Loucy (cell line): ENCODE results near the gene PDZRN3.

Experiments
- EZH2phosphoT487 ChIP-seq: fragments of 200-600 bp; IDR thresholded peaks from 2 replicates; pipeline ENCODE4 v1.6.1; 2018; ENCODE audit warnings: antibody characterized with exemption, mild to moderate bottlenecking, moderate library complexity, borderline replicate concordance
- TF ChIP-seq, protein P1 (sequence below): fragments of 200-600 bp; sonication (generic); conservative IDR thresholded peaks from 2 replicates; pipeline ENCODE4 v1.5.1; 2014; ENCODE audit warnings: mild to moderate bottlenecking, antibody characterized with exemption, low read length

DNA sequence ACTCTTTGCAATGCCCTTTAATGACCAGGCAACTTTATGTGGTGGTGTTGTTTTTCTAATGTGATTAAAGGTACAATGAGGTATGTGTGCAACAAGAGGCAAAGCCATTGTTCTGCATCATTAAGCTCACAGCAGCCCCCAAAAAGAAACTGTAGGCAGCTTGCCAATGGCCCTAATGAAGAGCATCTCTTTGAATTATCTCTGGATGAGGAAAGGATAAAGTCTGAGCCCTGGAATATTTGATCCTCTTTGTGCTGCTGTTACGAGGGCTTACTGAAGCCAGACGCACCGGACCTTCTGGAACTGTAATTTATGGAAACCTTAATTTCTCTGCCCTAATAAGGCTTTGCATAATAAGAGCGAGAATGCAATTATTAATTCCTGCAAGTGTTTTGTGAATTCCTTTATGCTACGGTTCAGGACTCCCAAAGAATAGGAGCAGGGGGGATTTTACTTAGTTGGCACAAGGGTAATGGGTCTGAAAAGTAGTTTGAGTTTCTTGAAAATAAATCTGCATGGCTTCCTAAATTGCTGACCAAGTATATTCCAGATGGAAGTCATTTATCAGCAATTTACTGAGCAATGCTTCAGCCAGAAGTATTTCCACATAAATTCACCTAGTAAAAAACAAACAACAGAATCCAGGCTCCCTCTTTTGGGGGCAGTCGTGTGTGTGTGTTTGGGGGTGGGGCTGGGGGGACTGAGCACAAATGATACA lies 193.4 kb downstream of the PDZRN3 start:
- TF ChIP-seq, protein P1, sequence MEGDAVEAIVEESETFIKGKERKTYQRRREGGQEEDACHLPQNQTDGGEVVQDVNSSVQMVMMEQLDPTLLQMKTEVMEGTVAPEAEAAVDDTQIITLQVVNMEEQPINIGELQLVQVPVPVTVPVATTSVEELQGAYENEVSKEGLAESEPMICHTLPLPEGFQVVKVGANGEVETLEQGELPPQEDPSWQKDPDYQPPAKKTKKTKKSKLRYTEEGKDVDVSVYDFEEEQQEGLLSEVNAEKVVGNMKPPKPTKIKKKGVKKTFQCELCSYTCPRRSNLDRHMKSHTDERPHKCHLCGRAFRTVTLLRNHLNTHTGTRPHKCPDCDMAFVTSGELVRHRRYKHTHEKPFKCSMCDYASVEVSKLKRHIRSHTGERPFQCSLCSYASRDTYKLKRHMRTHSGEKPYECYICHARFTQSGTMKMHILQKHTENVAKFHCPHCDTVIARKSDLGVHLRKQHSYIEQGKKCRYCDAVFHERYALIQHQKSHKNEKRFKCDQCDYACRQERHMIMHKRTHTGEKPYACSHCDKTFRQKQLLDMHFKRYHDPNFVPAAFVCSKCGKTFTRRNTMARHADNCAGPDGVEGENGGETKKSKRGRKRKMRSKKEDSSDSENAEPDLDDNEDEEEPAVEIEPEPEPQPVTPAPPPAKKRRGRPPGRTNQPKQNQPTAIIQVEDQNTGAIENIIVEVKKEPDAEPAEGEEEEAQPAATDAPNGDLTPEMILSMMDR, result no peak
- no peak for TF ChIP-seq EZH2phosphoT487
